Peyer's patch (tissue), 4 donors: ENCODE data around the gene KDM2B. TPM values are rescaled to one million over a fixed set of nuclear protein-coding genes. Genes with fewer than 3 reads are reported as not detected.

Experiments
- DNase-seq, 3 donors: peaks; one replicate each; pipeline ENCODE4 v3.0.0-alpha.2; 2017 to 2019
- H3K27ac ChIP-seq, 4 donors: fragments of 200-600 bp; sonication (generic); one replicate each; pipeline ENCODE4 v1.5.1; 2016 to 2019
- H3K27me3 ChIP-seq, 2 donors: fragments of 200-600 bp; sonication (generic); one replicate each; pipeline ENCODE4 v1.5.1; 2019
- H3K36me3 ChIP-seq, 3 donors: fragments of 200-600 bp; sonication (generic); one replicate each; pipeline ENCODE4 v1.5.1; 2016 to 2019
- H3K4me1 ChIP-seq, 4 donors: fragments of 200-600 bp; sonication (generic); one replicate each; pipeline ENCODE4 v1.5.1; 2016 to 2019
- H3K4me3 ChIP-seq, 4 donors: fragments of 200-600 bp; sonication (generic); 1 replicate in 3 of 4; 2 replicates in 1 of 4; pipeline ENCODE4 v1.5.1; 2016 to 2019; ENCODE audit warnings: mild to moderate bottlenecking in 1 of 4
- H3K9me3 ChIP-seq, 4 donors: fragments of 200-600 bp; sonication (generic); one replicate each; pipeline ENCODE4 v1.5.1; 2016 to 2019; ENCODE audit warnings: mild to moderate bottlenecking in 1 of 4
- CTCF ChIP-seq, 6 experiments: fragments of 450-650 bp in 4 of 6; fragments of 200-600 bp in 2 of 6; sonication (generic) in 1 of 6; IDR thresholded peaks; one replicate each; pipeline ENCODE4 v1.5.1; 2017 to 2019; ENCODE audit warnings: antibody characterized with exemption in 6 of 6, mild to moderate bottlenecking in 3 of 6, moderate library complexity in 1 of 6
- POLR2A ChIP-seq, 2 donors: fragments of 450-650 bp; IDR thresholded peaks; one replicate each; pipeline ENCODE4 v1.5.1; 2017; ENCODE audit warnings: antibody characterized with exemption in 2 of 2, mild to moderate bottlenecking in 2 of 2, moderate library complexity in 2 of 2
- total RNA-seq, 4 donors: library from RNA; depleted of rRNA; stranded (reverse); fragments of >200 nt; gene quantifications; one replicate each; pipeline ENCODE4 v1.1.0, GENCODE V29; 2016

KDM2B gene
- total RNA-seq, 4 donors from 2014 or later = 10.0 to 115 (median 33.7) TPM

DNA sequence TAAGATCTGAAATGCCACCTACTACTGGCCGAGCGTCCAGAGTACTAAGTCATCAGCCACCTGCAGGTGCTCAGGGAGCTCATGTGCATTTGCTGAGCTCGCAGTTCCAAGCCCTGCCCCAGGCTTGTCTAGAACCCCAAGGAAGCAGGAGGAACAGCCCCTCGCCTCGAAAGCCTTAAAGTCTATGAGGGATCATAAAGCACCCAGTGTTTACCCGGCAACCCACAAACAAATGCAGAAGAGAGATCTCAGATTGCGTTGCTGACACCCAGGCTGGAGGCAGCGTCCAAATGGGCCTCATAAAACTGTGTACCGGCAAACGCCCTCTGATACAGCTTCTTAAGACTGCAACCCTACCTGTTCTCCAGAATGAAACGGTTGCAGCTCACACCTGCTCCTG, 6.8 kb downstream of the KDM2B start:
- Histone ChIP-seq H3K4me1 (peaks cover 0 to 27% (median 6%) of the 10 kb centered on the region in 4 donors), H3K27me3 (no peaks in the 10 kb centered on the region), H3K27ac (no peak overlapping the region), H3K36me3 (no peaks in the 10 kb centered on the region), H3K4me3 (no peak overlapping the region), H3K9me3 (no peaks in the 10 kb centered on the region)
- peak in 1 of 6 experiments; percentile 3 for TF ChIP-seq CTCF (IDR thresholded peaks at IDR 0.05)
- TF ChIP-seq POLR2A (IDR thresholded peaks at IDR 0.05) = no peak
- no peak for DNase-seq

- Histone ChIP-seq H3K9me3 (no peaks in the 10 kb centered on the region), H3K27me3 (no peaks in the 10 kb centered on the region), H3K36me3 (no peaks in the 10 kb centered on the region), H3K4me1 (peaks cover 0 to 13% (median 0%) of the 10 kb centered on the region in 4 donors), H3K27ac (no peak overlapping the region), H3K4me3 (no peak overlapping the region)
- TF ChIP-seq CTCF (IDR thresholded peaks at IDR 0.05) (no peak), POLR2A (IDR thresholded peaks at IDR 0.05) (no peak)
- no peak for DNase-seq
Measured at GRCh38 chr12:121571920-121572319, 8.9 kb downstream of the KDM2B start.

- Histone ChIP-seq H3K36me3 (no peaks in the 10 kb centered on the region), H3K27me3 (no peaks in the 10 kb centered on the region), H3K4me1 (peaks cover 0 to 5% (median 0%) of the 10 kb centered on the region in 4 donors), H3K9me3 (no peaks in the 10 kb centered on the region), H3K4me3 (no peak overlapping the region), H3K27ac (no peak overlapping the region)
- no peak for TF ChIP-seq POLR2A (IDR thresholded peaks at IDR 0.05)
- no peak for TF ChIP-seq CTCF (IDR thresholded peaks at IDR 0.05)
- no peak for DNase-seq
Measured at GRCh38 chr12:121570467-121571283, 10.1 kb downstream of the KDM2B start.

DNA sequence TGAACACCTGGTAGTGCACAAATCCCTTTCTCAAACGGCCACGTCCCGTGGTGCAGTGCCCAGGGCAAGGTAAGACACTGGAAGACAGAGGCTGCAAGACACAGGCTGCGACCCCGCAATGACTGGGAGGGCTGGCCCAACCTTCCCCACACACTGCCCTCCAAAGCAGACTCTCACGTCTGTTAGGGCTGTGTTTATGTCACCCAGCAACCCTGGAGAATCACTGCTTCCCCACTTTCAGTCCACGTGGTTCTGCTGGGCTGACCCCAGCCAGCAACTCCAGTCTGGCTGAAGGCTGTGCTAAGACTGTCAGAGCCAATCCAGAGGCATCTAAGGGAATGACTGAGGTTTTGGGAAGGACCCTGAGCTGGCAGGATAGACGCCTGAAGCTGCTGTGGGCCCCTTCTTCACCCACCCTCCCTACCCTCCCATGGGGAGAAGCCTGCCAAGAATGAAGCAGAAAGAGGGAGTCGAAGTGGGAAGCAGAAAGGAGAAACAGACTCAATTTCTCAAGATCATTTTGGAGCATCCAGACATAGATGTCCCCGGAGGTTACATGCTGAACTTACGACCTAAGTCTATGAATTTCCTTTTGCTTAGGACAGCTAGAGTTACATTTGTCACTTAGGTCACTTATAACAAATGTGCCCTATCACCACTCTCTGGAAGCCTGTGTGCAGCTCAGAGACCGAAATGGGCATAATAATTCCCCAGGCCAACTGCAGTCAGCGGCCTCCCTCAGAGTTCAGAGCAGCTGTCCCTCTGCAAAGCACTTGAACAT, 11.7 kb downstream of the KDM2B start:
- H3K4me1 ChIP-seq = peaks cover 0 to 5% (median 0%) of the 10 kb centered on the region in 4 donors
- TF ChIP-seq CTCF (IDR thresholded peaks at IDR 0.05) (no peak), POLR2A (IDR thresholded peaks at IDR 0.05) (no peak)
- no peaks in the 10 kb centered on the region for H3K9me3 ChIP-seq
- no peaks in the 10 kb centered on the region for H3K36me3 ChIP-seq
- no peak overlapping the region for H3K4me3 ChIP-seq
- no peaks in the 10 kb centered on the region for H3K27me3 ChIP-seq
- no peak for DNase-seq
- H3K27ac ChIP-seq = peak overlapping the region; percentile 9 to 46 (median 30)

DNA sequence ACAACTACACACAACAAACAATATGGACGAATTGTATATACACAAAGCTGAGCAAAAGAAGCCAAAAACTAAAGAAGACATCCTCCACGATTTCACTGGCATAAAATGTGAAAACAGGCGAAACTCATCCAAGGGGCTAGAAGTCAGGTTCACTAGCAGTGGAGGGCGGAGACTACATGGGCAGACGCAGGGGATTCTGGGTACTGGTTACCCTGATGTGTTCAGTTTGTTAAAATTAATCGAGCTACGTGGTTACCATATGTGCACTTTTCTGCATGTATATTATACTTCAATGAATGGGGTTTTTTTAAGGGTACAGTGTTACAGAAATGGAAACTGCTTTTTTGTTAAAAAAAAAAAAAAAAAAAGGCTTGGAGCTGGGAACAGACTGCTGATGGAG, 12.3 kb downstream of the KDM2B start:
- Histone ChIP-seq H3K9me3 (no peaks in the 10 kb centered on the region), H3K27ac (peak overlapping the region in 2 of 4 donors; percentile 35 to 46), H3K4me3 (no peak overlapping the region), H3K27me3 (no peaks in the 10 kb centered on the region), H3K36me3 (no peaks in the 10 kb centered on the region), H3K4me1 (peaks cover 0 to 5% (median 0%) of the 10 kb centered on the region in 4 donors)
- no peak for TF ChIP-seq POLR2A (IDR thresholded peaks at IDR 0.05)
- no peak for TF ChIP-seq CTCF (IDR thresholded peaks at IDR 0.05)
- no peak for DNase-seq
